ENCODE data around the gene RABL2A.
"Not testable (repeated sequence)": the region's sequence is repeated elsewhere in the genome, so short reads cannot be mapped to it uniquely, and the experiment has no call there.

The RABL2A gene

GRCh38 chr2:113656031-113656624, 29.1 kb downstream of the RABL2A start:
- not testable (repeated sequence) for H3K27ac ChIP-seq (ENCODE audit: low read length); H3K9me3 ChIP-seq (ENCODE audit: control insufficient read depth, insufficient read depth, low read length); H3K4me1 ChIP-seq (ENCODE audit: control insufficient read depth, insufficient read depth, low read length); DNase-seq (ENCODE audit: low read depth, low spot score); H3K27me3 ChIP-seq (ENCODE audit: control insufficient read depth, insufficient read depth, low read length); H3K36me3 ChIP-seq (ENCODE audit: control insufficient read depth, insufficient read depth, low read length)
- H3K4me3 ChIP-seq (ENCODE audit: low read length): peak overlapping the region; percentile 21; the same call in 1 of the 2 replicates
- no CpG with 5 or more reads among the region's 27 CpGs for WGBS (ENCODE audit: insufficient coverage, insufficient read length)

GRCh38 chr2:113657735-113658134, 30.7 kb downstream of the RABL2A start:
- DNase-seq (ENCODE audit: low read depth, low spot score); H3K4me1 ChIP-seq (ENCODE audit: control insufficient read depth, insufficient read depth, low read length); H3K4me3 ChIP-seq (ENCODE audit: low read length); H3K27me3 ChIP-seq (ENCODE audit: control insufficient read depth, insufficient read depth, low read length); H3K9me3 ChIP-seq (ENCODE audit: control insufficient read depth, insufficient read depth, low read length); H3K27ac ChIP-seq (ENCODE audit: low read length); H3K36me3 ChIP-seq (ENCODE audit: control insufficient read depth, insufficient read depth, low read length): not testable (repeated sequence)
- no CpG with 5 or more reads among the region's 17 CpGs for WGBS (ENCODE audit: insufficient coverage, insufficient read length)

- H3K4me3 ChIP-seq (ENCODE audit: low read length); H3K9me3 ChIP-seq (ENCODE audit: control insufficient read depth, insufficient read depth, low read length); H3K4me1 ChIP-seq (ENCODE audit: control insufficient read depth, insufficient read depth, low read length); H3K36me3 ChIP-seq (ENCODE audit: control insufficient read depth, insufficient read depth, low read length); H3K27ac ChIP-seq (ENCODE audit: low read length); H3K27me3 ChIP-seq (ENCODE audit: control insufficient read depth, insufficient read depth, low read length); DNase-seq (ENCODE audit: low read depth, low spot score): not testable (repeated sequence)
- WGBS (ENCODE audit: insufficient coverage, insufficient read length): no CpG with 5 or more reads among the region's 10 CpGs
Measured at GRCh38 chr2:113663285-113664060, 36.4 kb downstream of the RABL2A start.

GRCh38 chr2:113664761-113665533, 37.9 kb downstream of the RABL2A start:
- not testable (repeated sequence) for DNase-seq (ENCODE audit: low read depth, low spot score); H3K4me1 ChIP-seq (ENCODE audit: control insufficient read depth, insufficient read depth, low read length); H3K9me3 ChIP-seq (ENCODE audit: control insufficient read depth, insufficient read depth, low read length); H3K27ac ChIP-seq (ENCODE audit: low read length); H3K27me3 ChIP-seq (ENCODE audit: control insufficient read depth, insufficient read depth, low read length); H3K36me3 ChIP-seq (ENCODE audit: control insufficient read depth, insufficient read depth, low read length); H3K4me3 ChIP-seq (ENCODE audit: low read length)
- no CpG with 5 or more reads among the region's 6 CpGs for WGBS (ENCODE audit: insufficient coverage, insufficient read length)

GRCh38 chr2:113669013-113669412, 41.9 kb downstream of the RABL2A start:
- H3K4me1 ChIP-seq (ENCODE audit: control insufficient read depth, insufficient read depth, low read length); DNase-seq (ENCODE audit: low read depth, low spot score); H3K27me3 ChIP-seq (ENCODE audit: control insufficient read depth, insufficient read depth, low read length); H3K36me3 ChIP-seq (ENCODE audit: control insufficient read depth, insufficient read depth, low read length); H3K4me3 ChIP-seq (ENCODE audit: low read length); H3K9me3 ChIP-seq (ENCODE audit: control insufficient read depth, insufficient read depth, low read length); H3K27ac ChIP-seq (ENCODE audit: low read length): not testable (repeated sequence)
- WGBS (ENCODE audit: insufficient coverage, insufficient read length): no CpG with 5 or more reads among the region's 21 CpGs

- Histone ChIP-seq H3K4me3 (ENCODE audit: low read length) (no peak overlapping the region), H3K9me3 (ENCODE audit: control insufficient read depth, insufficient read depth, low read length) (no peaks in the 10 kb centered on the region; the same call in 1 of the 2 replicates), H3K27me3 (ENCODE audit: control insufficient read depth, insufficient read depth, low read length) (no peaks in the 10 kb centered on the region; the same call in 1 of the 2 replicates), H3K4me1 (ENCODE audit: control insufficient read depth, insufficient read depth, low read length) (no peaks in the 10 kb centered on the region), H3K27ac (ENCODE audit: low read length) (no peak overlapping the region), H3K36me3 (ENCODE audit: control insufficient read depth, insufficient read depth, low read length) (no peaks in the 10 kb centered on the region)
- DNase-seq (ENCODE audit: low read depth, low spot score): no peak
- no CpG with 5 or more reads among the region's 7 CpGs for WGBS (ENCODE audit: insufficient coverage, insufficient read length)
Measured at GRCh38 chr2:113672326-113672932, 45.4 kb downstream of the RABL2A start.

- Histone ChIP-seq H3K4me1 (ENCODE audit: control insufficient read depth, insufficient read depth, low read length) (no peaks in the 10 kb centered on the region), H3K27ac (ENCODE audit: low read length) (no peak overlapping the region), H3K4me3 (ENCODE audit: low read length) (no peak overlapping the region), H3K9me3 (ENCODE audit: control insufficient read depth, insufficient read depth, low read length) (no peaks in the 10 kb centered on the region; the same call in 1 of the 2 replicates), H3K36me3 (ENCODE audit: control insufficient read depth, insufficient read depth, low read length) (no peaks in the 10 kb centered on the region), H3K27me3 (ENCODE audit: control insufficient read depth, insufficient read depth, low read length) (no peaks in the 10 kb centered on the region; the same call in 1 of the 2 replicates)
- no CpG with 5 or more reads among the region's 9 CpGs for WGBS (ENCODE audit: insufficient coverage, insufficient read length)
- DNase-seq (ENCODE audit: low read depth, low spot score): no peak
Measured at GRCh38 chr2:113675875-113676274, 48.8 kb downstream of the RABL2A start.

GRCh38 chr2:113676623-113677266, 49.7 kb downstream of the RABL2A start:
- no peaks in the 10 kb centered on the region for H3K36me3 ChIP-seq (ENCODE audit: control insufficient read depth, insufficient read depth, low read length)
- H3K4me3 ChIP-seq (ENCODE audit: low read length): no peak overlapping the region
- DNase-seq (ENCODE audit: low read depth, low spot score): no peak
- no peak overlapping the region for H3K27ac ChIP-seq (ENCODE audit: low read length)
- WGBS (ENCODE audit: insufficient coverage, insufficient read length): no CpG with 5 or more reads among the region's 4 CpGs
- H3K9me3 ChIP-seq (ENCODE audit: control insufficient read depth, insufficient read depth, low read length): no peaks in the 10 kb centered on the region; the same call in 1 of the 2 replicates
- no peaks in the 10 kb centered on the region for H3K4me1 ChIP-seq (ENCODE audit: control insufficient read depth, insufficient read depth, low read length)
- no peaks in the 10 kb centered on the region; the same call in 1 of the 2 replicates for H3K27me3 ChIP-seq (ENCODE audit: control insufficient read depth, insufficient read depth, low read length)

GRCh38 chr2:113677330-113677729, 50.3 kb downstream of the RABL2A start:
- DNase-seq (ENCODE audit: low read depth, low spot score): no peak
- H3K36me3 ChIP-seq (ENCODE audit: control insufficient read depth, insufficient read depth, low read length): no peaks in the 10 kb centered on the region
- no CpG with 5 or more reads among the region's 2 CpGs for WGBS (ENCODE audit: insufficient coverage, insufficient read length)

GRCh38 chr2:113679457-113679856, 52.4 kb downstream of the RABL2A start:
- Histone ChIP-seq H3K4me3 (ENCODE audit: low read length) (no peak overlapping the region), H3K9me3 (ENCODE audit: control insufficient read depth, insufficient read depth, low read length) (no peaks in the 10 kb centered on the region), H3K36me3 (ENCODE audit: control insufficient read depth, insufficient read depth, low read length) (no peaks in the 10 kb centered on the region), H3K4me1 (ENCODE audit: control insufficient read depth, insufficient read depth, low read length) (no peaks in the 10 kb centered on the region), H3K27ac (ENCODE audit: low read length) (no peak overlapping the region), H3K27me3 (ENCODE audit: control insufficient read depth, insufficient read depth, low read length) (no peaks in the 10 kb centered on the region)
- DNase-seq (ENCODE audit: low read depth, low spot score): no peak
- no CpG with 5 or more reads among the region's 8 CpGs for WGBS (ENCODE audit: insufficient coverage, insufficient read length)

More at GRCh38 chr2:113677330-113677729, 50.3 kb downstream of the RABL2A start:
- Histone ChIP-seq H3K27ac (ENCODE audit: low read length) (no peak overlapping the region), H3K4me1 (ENCODE audit: control insufficient read depth, insufficient read depth, low read length) (no peaks in the 10 kb centered on the region), H3K27me3 (ENCODE audit: control insufficient read depth, insufficient read depth, low read length) (no peaks in the 10 kb centered on the region; the same call in 1 of the 2 replicates), H3K9me3 (ENCODE audit: control insufficient read depth, insufficient read depth, low read length) (no peaks in the 10 kb centered on the region; the same call in 1 of the 2 replicates), H3K4me3 (ENCODE audit: low read length) (no peak overlapping the region)

All from iPS DF 6.9 (cell line).